Measurements from ENCODE around the gene RAPGEF4. TPM values are rescaled to one million over a fixed set of nuclear protein-coding genes. Genes with fewer than 3 reads are reported as not detected.

RAPGEF4 gene
- total and polyA plus RNA-seq, 2 of the 13 experiments (the other 11 are each of a cell fraction or from before 2014, with no cell fraction given) = 0.78 to 0.91 TPM

- TF ChIP-seq ZNF136 (CRISPR knock-in tag; IDR thresholded peaks at IDR 0.05; ENCODE audit: low read depth) (no peak), ZNF468 (CRISPR knock-in tag; IDR thresholded peaks at IDR 0.05) (no peak), ARNT (IDR thresholded peaks at IDR 0.05) (no peak), THYN1 (CRISPR knock-in tag; IDR thresholded peaks at IDR 0.05; ENCODE audit: borderline replicate concordance, low read depth) (no peak), IKZF1 (IDR thresholded peaks at IDR 0.05) (no peak), SMAD3 (CRISPR knock-in tag; IDR thresholded peaks at IDR 0.05) (peak; percentile 64; the same call in 1 of the 2 replicates), SOX6 (IDR thresholded peaks at IDR 0.05) (no peak), SOX6 (CRISPR knock-in tag; IDR thresholded peaks at IDR 0.05) (no peak), SNAPC2 (CRISPR knock-in tag; IDR thresholded peaks at IDR 0.05) (0 out of 2 replicates have a peak, but pooled peaks have one; percentile 37), SP1 (IDR thresholded peaks at IDR 0.05) (no peak), SP1 (CRISPR knock-in tag; IDR thresholded peaks at IDR 0.05) (no peak), GABPB1 (CRISPR knock-in tag; IDR thresholded peaks at IDR 0.05) (no peak), MEIS2 (CRISPR knock-in tag; IDR thresholded peaks at IDR 0.05) (no peak), HES4 (CRISPR knock-in tag; IDR thresholded peaks at IDR 0.05; ENCODE audit: borderline replicate concordance) (no peak), TCF7 (IDR thresholded peaks at IDR 0.05; ENCODE audit: low read depth) (no peak), NFE2 (CRISPR knock-in tag; IDR thresholded peaks at IDR 0.05) (no peak), MAFF (IDR thresholded peaks at IDR 0.05; ENCODE audit: low read depth, low read length) (no peak), ZNF44 (CRISPR knock-in tag; IDR thresholded peaks at IDR 0.05) (no peak), ZNF235 (CRISPR knock-in tag; IDR thresholded peaks at IDR 0.05; ENCODE audit: borderline replicate concordance) (no peak), IRF2 (CRISPR knock-in tag; IDR thresholded peaks at IDR 0.05) (peak; percentile 65), PHF5A (CRISPR knock-in tag; IDR thresholded peaks at IDR 0.05; ENCODE audit: low read depth, unreplicated experiment) (no peak)
- TF ChIP-seq, protein P1, sequence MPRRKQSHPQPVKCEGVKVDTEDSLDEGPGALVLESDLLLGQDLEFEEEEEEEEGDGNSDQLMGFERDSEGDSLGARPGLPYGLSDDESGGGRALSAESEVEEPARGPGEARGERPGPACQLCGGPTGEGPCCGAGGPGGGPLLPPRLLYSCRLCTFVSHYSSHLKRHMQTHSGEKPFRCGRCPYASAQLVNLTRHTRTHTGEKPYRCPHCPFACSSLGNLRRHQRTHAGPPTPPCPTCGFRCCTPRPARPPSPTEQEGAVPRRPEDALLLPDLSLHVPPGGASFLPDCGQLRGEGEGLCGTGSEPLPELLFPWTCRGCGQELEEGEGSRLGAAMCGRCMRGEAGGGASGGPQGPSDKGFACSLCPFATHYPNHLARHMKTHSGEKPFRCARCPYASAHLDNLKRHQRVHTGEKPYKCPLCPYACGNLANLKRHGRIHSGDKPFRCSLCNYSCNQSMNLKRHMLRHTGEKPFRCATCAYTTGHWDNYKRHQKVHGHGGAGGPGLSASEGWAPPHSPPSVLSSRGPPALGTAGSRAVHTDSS (CRISPR knock-in tag; conservative IDR thresholded peaks at IDR 0.05) = no peak
- TF ChIP-seq, protein P2, sequence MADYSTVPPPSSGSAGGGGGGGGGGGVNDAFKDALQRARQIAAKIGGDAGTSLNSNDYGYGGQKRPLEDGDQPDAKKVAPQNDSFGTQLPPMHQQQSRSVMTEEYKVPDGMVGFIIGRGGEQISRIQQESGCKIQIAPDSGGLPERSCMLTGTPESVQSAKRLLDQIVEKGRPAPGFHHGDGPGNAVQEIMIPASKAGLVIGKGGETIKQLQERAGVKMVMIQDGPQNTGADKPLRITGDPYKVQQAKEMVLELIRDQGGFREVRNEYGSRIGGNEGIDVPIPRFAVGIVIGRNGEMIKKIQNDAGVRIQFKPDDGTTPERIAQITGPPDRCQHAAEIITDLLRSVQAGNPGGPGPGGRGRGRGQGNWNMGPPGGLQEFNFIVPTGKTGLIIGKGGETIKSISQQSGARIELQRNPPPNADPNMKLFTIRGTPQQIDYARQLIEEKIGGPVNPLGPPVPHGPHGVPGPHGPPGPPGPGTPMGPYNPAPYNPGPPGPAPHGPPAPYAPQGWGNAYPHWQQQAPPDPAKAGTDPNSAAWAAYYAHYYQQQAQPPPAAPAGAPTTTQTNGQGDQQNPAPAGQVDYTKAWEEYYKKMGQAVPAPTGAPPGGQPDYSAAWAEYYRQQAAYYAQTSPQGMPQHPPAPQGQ (CRISPR knock-in tag; IDR thresholded peaks at IDR 0.05; ENCODE audit: borderline replicate concordance) = no peak
- TF ChIP-seq, protein P3, sequence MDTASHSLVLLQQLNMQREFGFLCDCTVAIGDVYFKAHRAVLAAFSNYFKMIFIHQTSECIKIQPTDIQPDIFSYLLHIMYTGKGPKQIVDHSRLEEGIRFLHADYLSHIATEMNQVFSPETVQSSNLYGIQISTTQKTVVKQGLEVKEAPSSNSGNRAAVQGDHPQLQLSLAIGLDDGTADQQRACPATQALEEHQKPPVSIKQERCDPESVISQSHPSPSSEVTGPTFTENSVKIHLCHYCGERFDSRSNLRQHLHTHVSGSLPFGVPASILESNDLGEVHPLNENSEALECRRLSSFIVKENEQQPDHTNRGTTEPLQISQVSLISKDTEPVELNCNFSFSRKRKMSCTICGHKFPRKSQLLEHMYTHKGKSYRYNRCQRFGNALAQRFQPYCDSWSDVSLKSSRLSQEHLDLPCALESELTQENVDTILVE (CRISPR knock-in tag; IDR thresholded peaks at IDR 0.05) = peak; percentile 49; the same call in 1 of the 2 replicates
- TF ChIP-seq, protein P4, sequence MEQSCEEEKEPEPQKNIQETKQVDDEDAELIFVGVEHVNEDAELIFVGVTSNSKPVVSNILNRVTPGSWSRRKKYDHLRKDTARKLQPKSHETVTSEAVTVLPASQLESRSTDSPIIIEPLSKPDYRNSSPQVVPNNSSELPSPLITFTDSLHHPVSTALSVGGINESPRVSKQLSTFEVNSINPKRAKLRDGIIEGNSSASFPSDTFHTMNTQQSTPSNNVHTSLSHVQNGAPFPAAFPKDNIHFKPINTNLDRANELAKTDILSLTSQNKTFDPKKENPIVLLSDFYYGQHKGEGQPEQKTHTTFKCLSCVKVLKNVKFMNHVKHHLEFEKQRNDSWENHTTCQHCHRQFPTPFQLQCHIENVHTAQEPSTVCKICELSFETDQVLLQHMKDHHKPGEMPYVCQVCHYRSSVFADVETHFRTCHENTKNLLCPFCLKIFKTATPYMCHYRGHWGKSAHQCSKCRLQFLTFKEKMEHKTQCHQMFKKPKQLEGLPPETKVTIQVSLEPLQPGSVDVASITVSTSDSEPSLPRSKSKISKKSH (CRISPR knock-in tag; IDR thresholded peaks at IDR 0.05; ENCODE audit: borderline replicate concordance) = no peak
Measured at GRCh38 chr2:173027181-173028128, 291.8 kb downstream of the RAPGEF4 start (continued).

Measured in HepG2 (cell line).